ENCODE measurements around the gene CAMKK2.
"Not testable (repeated sequence)": the region's sequence is repeated elsewhere in the genome, so short reads cannot be mapped to it uniquely, and the experiment has no call there.

CAMKK2 gene

DNA sequence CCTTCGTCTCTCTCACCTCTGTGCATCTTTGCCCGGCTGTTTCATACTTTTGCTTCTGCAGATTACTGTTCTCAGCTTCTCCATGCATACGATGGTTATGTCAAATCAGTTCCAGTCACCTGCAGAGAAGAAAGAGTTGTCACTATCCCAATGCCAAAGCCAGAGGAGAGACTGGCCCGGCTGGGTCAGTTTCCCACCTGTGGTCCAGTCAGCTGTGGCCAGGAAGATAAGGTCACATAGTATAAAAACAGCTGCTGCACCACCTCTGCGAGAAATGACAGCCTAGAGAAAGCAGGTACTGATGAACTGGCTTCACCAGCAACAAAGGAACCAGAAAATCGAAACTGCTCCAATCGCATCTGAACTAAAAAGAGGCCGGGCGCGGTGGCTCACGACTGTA is 93.0 kb downstream of the CAMKK2 start:
- H3K4me1 ChIP-seq (ENCODE audit: control insufficient read depth, insufficient read depth, low read depth, low read length) = peaks cover 2% of the 10 kb centered on the region
- no peak overlapping the region for H2BK12ac ChIP-seq (ENCODE audit: low read length in 2 of 2)
- no peak overlapping the region for H4K91ac ChIP-seq (ENCODE audit: low read length)
- H3K23ac ChIP-seq (ENCODE audit: low read length in 2 of 2) = no peak overlapping the region
- H4K8ac ChIP-seq (ENCODE audit: low read length) = no peak overlapping the region
- DNase-seq = no peak
- H2BK5ac ChIP-seq (ENCODE audit: low read depth, low read length, poor library complexity, severe bottlenecking) = no peak overlapping the region
- no peaks in the 10 kb centered on the region for H3K27me3 ChIP-seq (ENCODE audit: control insufficient read depth in 1 of 2, insufficient read depth in 1 of 2, low read length in 2 of 2)
- no peaks in the 10 kb centered on the region for H3K79me1 ChIP-seq (replicated peaks; ENCODE audit: low read length, poor library complexity, severe bottlenecking)
- no peak overlapping the region for H2BK15ac ChIP-seq (ENCODE audit: low read depth, poor library complexity, severe bottlenecking)
- no peak overlapping the region for H2AK5ac ChIP-seq (ENCODE audit: low read length, severe bottlenecking)
- no peak overlapping the region for H3K4ac ChIP-seq (ENCODE audit: low read depth in 1 of 2, low read length in 2 of 2)
- no peak overlapping the region for H3K18ac ChIP-seq (ENCODE audit: low read depth in 1 of 2, low read length in 2 of 2)
- no peak overlapping the region for H3K4me2 ChIP-seq (ENCODE audit: low read length, poor library complexity, severe bottlenecking)
- 96% methylated on average over 11 of the region's 11 CpGs for WGBS
- H3K27ac ChIP-seq (ENCODE audit: low read length, poor library complexity, severe bottlenecking) = no peak overlapping the region
- no peak overlapping the region for H3K4me3 ChIP-seq (ENCODE audit: insufficient read depth in 1 of 2, low read depth in 1 of 2, low read length in 2 of 2)
- H3K36me3 ChIP-seq (ENCODE audit: control insufficient read depth in 1 of 2, insufficient read depth in 2 of 2, low read depth in 1 of 2, low read length in 2 of 2) = no peaks in the 10 kb centered on the region
- H2AFZ ChIP-seq (ENCODE audit: low read depth, low read length) = no peak overlapping the region
- no peak overlapping the region for H3K9ac ChIP-seq (ENCODE audit: low read length)
- no peak overlapping the region for H3K14ac ChIP-seq (ENCODE audit: low read length in 2 of 2)
- H3K9me3 ChIP-seq (ENCODE audit: control insufficient read depth, low read length) = no peaks in the 10 kb centered on the region
- no peak overlapping the region for H2BK120ac ChIP-seq (ENCODE audit: low read depth, low read length)

- H3K79me1 ChIP-seq (replicated peaks; ENCODE audit: low read length, poor library complexity, severe bottlenecking) = no peaks in the 10 kb centered on the region
- no peak overlapping the region for H3K14ac ChIP-seq (ENCODE audit: low read length in 2 of 2)
- no peak overlapping the region for H3K23ac ChIP-seq (ENCODE audit: low read length in 2 of 2)
- no peak overlapping the region for H3K4me3 ChIP-seq (ENCODE audit: insufficient read depth in 1 of 2, low read depth in 1 of 2, low read length in 2 of 2)
- H3K4me1 ChIP-seq (ENCODE audit: control insufficient read depth, insufficient read depth, low read depth, low read length) = peaks cover 2% of the 10 kb centered on the region
- WGBS = 80% methylated on average over 9 of the region's 14 CpGs
- no peak overlapping the region for H2AFZ ChIP-seq (ENCODE audit: low read depth, low read length)
- no peak overlapping the region for H2BK120ac ChIP-seq (ENCODE audit: low read depth, low read length)
- no peak overlapping the region for H2BK5ac ChIP-seq (ENCODE audit: low read depth, low read length, poor library complexity, severe bottlenecking)
- no peaks in the 10 kb centered on the region for H3K9me3 ChIP-seq (ENCODE audit: control insufficient read depth, low read length)
- H3K27ac ChIP-seq (ENCODE audit: low read length, poor library complexity, severe bottlenecking) = no peak overlapping the region
- H3K9ac ChIP-seq (ENCODE audit: low read length) = no peak overlapping the region
- no peaks in the 10 kb centered on the region for H3K36me3 ChIP-seq (ENCODE audit: control insufficient read depth in 1 of 2, insufficient read depth in 2 of 2, low read depth in 1 of 2, low read length in 2 of 2)
- no peak for DNase-seq
- H2BK15ac ChIP-seq (ENCODE audit: low read depth, poor library complexity, severe bottlenecking) = no peak overlapping the region
- H4K8ac ChIP-seq (ENCODE audit: low read length) = no peak overlapping the region
- no peak overlapping the region for H4K91ac ChIP-seq (ENCODE audit: low read length)
- H2AK5ac ChIP-seq (ENCODE audit: low read length, severe bottlenecking) = no peak overlapping the region
- H3K27me3 ChIP-seq (ENCODE audit: control insufficient read depth in 1 of 2, insufficient read depth in 1 of 2, low read length in 2 of 2) = no peaks in the 10 kb centered on the region
- no peak overlapping the region for H2BK12ac ChIP-seq (ENCODE audit: low read length in 2 of 2)
- no peak overlapping the region for H3K4me2 ChIP-seq (ENCODE audit: low read length, poor library complexity, severe bottlenecking)
- H3K18ac ChIP-seq (ENCODE audit: low read depth in 1 of 2, low read length in 2 of 2) = no peak overlapping the region
- H3K4ac ChIP-seq (ENCODE audit: low read depth in 1 of 2, low read length in 2 of 2) = no peak overlapping the region
These were observed 93.8 kb downstream of the CAMKK2 start for GRCh38 chr12:121202407-121203355.

DNA sequence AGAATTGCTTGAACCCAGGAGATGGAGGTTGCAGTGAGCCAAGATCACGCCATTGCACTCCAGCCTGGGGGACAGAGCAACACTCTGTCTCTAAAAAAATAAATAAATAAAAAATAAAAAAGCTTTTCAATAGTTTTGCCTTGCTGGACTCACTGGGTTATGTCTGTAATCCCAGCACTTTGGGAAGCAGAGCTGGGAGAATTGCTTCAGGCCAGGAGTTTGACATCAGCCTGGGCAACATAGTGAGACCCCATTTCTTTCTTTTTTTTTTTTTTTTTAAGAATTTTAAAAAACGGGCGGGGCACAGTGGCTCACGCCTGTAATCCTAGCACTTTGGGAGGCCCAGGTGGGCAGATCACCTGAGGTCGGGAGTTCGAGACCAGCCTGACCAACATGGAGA is 95.4 kb downstream of the CAMKK2 start:
- H3K4me2 ChIP-seq (ENCODE audit: low read length, poor library complexity, severe bottlenecking); H3K36me3 ChIP-seq (ENCODE audit: control insufficient read depth in 1 of 2, insufficient read depth in 2 of 2, low read depth in 1 of 2, low read length in 2 of 2); H3K4me3 ChIP-seq (ENCODE audit: insufficient read depth in 1 of 2, low read depth in 1 of 2, low read length in 2 of 2); H4K91ac ChIP-seq (ENCODE audit: low read length); H3K18ac ChIP-seq (ENCODE audit: low read depth in 1 of 2, low read length in 2 of 2); H3K14ac ChIP-seq (ENCODE audit: low read length in 2 of 2); H2BK12ac ChIP-seq (ENCODE audit: low read length in 2 of 2); H3K4ac ChIP-seq (ENCODE audit: low read depth in 1 of 2, low read length in 2 of 2); H3K23ac ChIP-seq (ENCODE audit: low read length in 2 of 2); DNase-seq; H3K9me3 ChIP-seq (ENCODE audit: control insufficient read depth, low read length); H3K79me1 ChIP-seq (replicated peaks; ENCODE audit: low read length, poor library complexity, severe bottlenecking); H2BK120ac ChIP-seq (ENCODE audit: low read depth, low read length); H3K27ac ChIP-seq (ENCODE audit: low read length, poor library complexity, severe bottlenecking); H3K27me3 ChIP-seq (ENCODE audit: control insufficient read depth in 1 of 2, insufficient read depth in 1 of 2, low read length in 2 of 2); H3K9ac ChIP-seq (ENCODE audit: low read length); H2BK15ac ChIP-seq (ENCODE audit: low read depth, poor library complexity, severe bottlenecking); H3K4me1 ChIP-seq (ENCODE audit: control insufficient read depth, insufficient read depth, low read depth, low read length); H2BK5ac ChIP-seq (ENCODE audit: low read depth, low read length, poor library complexity, severe bottlenecking); H2AK5ac ChIP-seq (ENCODE audit: low read length, severe bottlenecking); H4K8ac ChIP-seq (ENCODE audit: low read length); H2AFZ ChIP-seq (ENCODE audit: low read depth, low read length): not testable (repeated sequence)
- WGBS = 95% methylated on average over 3 of the region's 6 CpGs

DNA sequence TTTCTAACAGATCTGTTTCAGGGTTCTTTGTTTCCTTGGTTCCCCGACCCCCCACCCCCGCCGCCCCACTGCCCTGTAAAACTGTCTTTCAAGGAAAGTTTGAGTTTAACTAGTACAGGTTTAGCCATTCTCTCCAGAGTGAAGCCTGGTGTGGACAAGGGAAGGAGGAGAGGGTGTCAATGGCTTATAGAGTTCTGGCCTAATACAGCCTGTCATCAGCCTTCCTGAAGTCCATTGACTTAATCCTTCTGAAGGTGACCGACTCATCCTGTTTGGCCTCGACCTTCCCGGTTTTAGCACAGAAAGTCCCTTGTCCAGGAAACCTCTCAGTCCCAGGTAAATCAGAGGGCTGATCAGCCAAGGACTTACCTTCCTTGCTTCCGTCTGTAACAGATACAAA is 97.6 kb downstream of the CAMKK2 start:
- H3K36me3 ChIP-seq (ENCODE audit: control insufficient read depth in 1 of 2, insufficient read depth in 2 of 2, low read depth in 1 of 2, low read length in 2 of 2) = no peaks in the 10 kb centered on the region
- H2BK120ac ChIP-seq (ENCODE audit: low read depth, low read length) = no peak overlapping the region
- H3K4me1 ChIP-seq (ENCODE audit: control insufficient read depth, insufficient read depth, low read depth, low read length) = no peaks in the 10 kb centered on the region
- no peaks in the 10 kb centered on the region for H3K27me3 ChIP-seq (ENCODE audit: control insufficient read depth in 1 of 2, insufficient read depth in 1 of 2, low read length in 2 of 2)
- H3K9ac ChIP-seq (ENCODE audit: low read length) = no peak overlapping the region
- no peak overlapping the region for H3K4me3 ChIP-seq (ENCODE audit: insufficient read depth in 1 of 2, low read depth in 1 of 2, low read length in 2 of 2)
- no peak overlapping the region for H4K91ac ChIP-seq (ENCODE audit: low read length)
- H2BK15ac ChIP-seq (ENCODE audit: low read depth, poor library complexity, severe bottlenecking) = no peak overlapping the region
- no peak overlapping the region for H2AFZ ChIP-seq (ENCODE audit: low read depth, low read length)
- no peak overlapping the region for H2AK5ac ChIP-seq (ENCODE audit: low read length, severe bottlenecking)
- H3K23ac ChIP-seq (ENCODE audit: low read length in 2 of 2) = no peak overlapping the region
- no peak overlapping the region for H3K18ac ChIP-seq (ENCODE audit: low read depth in 1 of 2, low read length in 2 of 2)
- H4K8ac ChIP-seq (ENCODE audit: low read length) = no peak overlapping the region
- no peak overlapping the region for H3K4ac ChIP-seq (ENCODE audit: low read depth in 1 of 2, low read length in 2 of 2)
- H3K14ac ChIP-seq (ENCODE audit: low read length in 2 of 2) = no peak overlapping the region
- no peaks in the 10 kb centered on the region for H3K79me1 ChIP-seq (replicated peaks; ENCODE audit: low read length, poor library complexity, severe bottlenecking)
- DNase-seq = no peak
- no peak overlapping the region for H2BK12ac ChIP-seq (ENCODE audit: low read length in 2 of 2)
- 92% methylated on average over 5 of the region's 7 CpGs for WGBS
- H3K9me3 ChIP-seq (ENCODE audit: control insufficient read depth, low read length) = no peaks in the 10 kb centered on the region
- no peak overlapping the region for H2BK5ac ChIP-seq (ENCODE audit: low read depth, low read length, poor library complexity, severe bottlenecking)
- no peak overlapping the region for H3K4me2 ChIP-seq (ENCODE audit: low read length, poor library complexity, severe bottlenecking)
- H3K27ac ChIP-seq (ENCODE audit: low read length, poor library complexity, severe bottlenecking) = no peak overlapping the region

All from mesenchymal stem cell (in vitro differentiated cells and primary cell).